Endothelial cell (in vitro differentiated cells): ENCODE measurements around the gene ERC2. TPM values are rescaled to one million over a fixed set of nuclear protein-coding genes. Genes with fewer than 3 reads are reported as not detected.

Source experiments
- DNase-seq: peaks from one replicate; pipeline ENCODE4 v3.0.0; 2021; ENCODE audit warnings: low spot score
- H3K27ac Mint-ChIP-seq: one replicate; pipeline ENCODE4 v1.8.0; 2021; ENCODE audit warnings: mixed read lengths, inconsistent platforms; ENCODE audit not compliant: unreplicated experiment
- H3K27me3 Mint-ChIP-seq: one replicate; pipeline ENCODE4 v1.8.0; 2021; ENCODE audit warnings: mild to moderate bottlenecking, moderate library complexity, mixed read lengths, inconsistent platforms; ENCODE audit not compliant: unreplicated experiment
- H3K36me3 Mint-ChIP-seq: one replicate; pipeline ENCODE4 v1.8.0; 2021; ENCODE audit warnings: mild to moderate bottlenecking, low read depth, mixed read lengths, inconsistent platforms; ENCODE audit not compliant: unreplicated experiment
- H3K4me1 Mint-ChIP-seq: one replicate; pipeline ENCODE4 v1.8.0; 2021; ENCODE audit warnings: mild to moderate bottlenecking, mixed read lengths, inconsistent platforms; ENCODE audit not compliant: unreplicated experiment
- H3K4me3 Mint-ChIP-seq: one replicate; pipeline ENCODE4 v1.8.0; 2021; ENCODE audit warnings: mild to moderate bottlenecking, mixed read lengths, inconsistent platforms; ENCODE audit not compliant: unreplicated experiment
- H3K9me3 Mint-ChIP-seq: one replicate; pipeline ENCODE4 v1.8.0; 2021; ENCODE audit warnings: mixed read lengths, inconsistent platforms; ENCODE audit not compliant: unreplicated experiment
- CTCF ChIP-seq: fragments of 200-600 bp; sonication (generic); IDR thresholded peaks from one replicate; pipeline ENCODE4 v1.5.0; 2021; ENCODE audit warnings: antibody characterized with exemption; ENCODE audit not compliant: unreplicated experiment
- total RNA-seq: library from RNA; stranded (reverse); fragmentation: NEBNext Ultra II Directional; extraction: Animal tissue kit (Norgen Biotek cat#: 25700); gene quantifications from one replicate; pipeline ENCODE4 v1.2.1, GENCODE V29; 2021; ENCODE audit not compliant: unreplicated experiment

ERC2 gene
- total RNA-seq, 1 donor from 2014 or later, result 20.5 TPM

DNA sequence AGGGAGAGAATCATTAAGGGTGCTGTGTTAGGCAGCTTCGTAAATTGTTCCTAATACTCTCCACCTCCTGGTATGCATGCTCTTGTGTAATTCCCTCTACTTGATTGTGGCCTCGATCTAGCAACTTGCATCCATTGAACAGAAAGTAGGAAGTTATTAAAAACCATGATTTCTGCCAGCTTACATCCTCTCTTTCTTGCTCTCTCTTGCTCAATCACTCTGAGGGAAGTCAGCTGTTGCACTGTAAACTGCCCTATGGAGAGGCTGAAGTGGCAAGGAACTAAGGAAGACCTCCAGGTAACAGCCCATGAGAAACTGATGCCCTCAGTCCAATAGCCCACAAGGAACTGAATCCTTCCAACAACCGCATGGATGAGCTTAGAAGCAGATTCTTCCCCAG, 92.6 kb downstream of the ERC2 start:
- no peak for TF ChIP-seq CTCF
- Mint-ChIP-seq H3K9me3 (peaks cover 13% of the 10 kb centered on the region), H3K36me3 (peaks cover 9% of the 10 kb centered on the region), H3K27me3 (peaks cover 2% of the 10 kb centered on the region), H3K4me3 (no peak overlapping the region), H3K4me1 (peaks cover 4% of the 10 kb centered on the region), H3K27ac (no peak overlapping the region)
- no peak for DNase-seq

GRCh38 chr3:56373386-56373785, 94.9 kb downstream of the ERC2 start:
- peaks cover 2% of the 10 kb centered on the region for H3K27me3 Mint-ChIP-seq
- H3K9me3 Mint-ChIP-seq, result peaks cover 13% of the 10 kb centered on the region
- peaks cover 4% of the 10 kb centered on the region for H3K4me1 Mint-ChIP-seq
- H3K36me3 Mint-ChIP-seq, result peaks cover 9% of the 10 kb centered on the region
- H3K4me3 Mint-ChIP-seq, result no peak overlapping the region
- H3K27ac Mint-ChIP-seq, result no peak overlapping the region
- no peak for DNase-seq
- no peak for TF ChIP-seq CTCF

DNA sequence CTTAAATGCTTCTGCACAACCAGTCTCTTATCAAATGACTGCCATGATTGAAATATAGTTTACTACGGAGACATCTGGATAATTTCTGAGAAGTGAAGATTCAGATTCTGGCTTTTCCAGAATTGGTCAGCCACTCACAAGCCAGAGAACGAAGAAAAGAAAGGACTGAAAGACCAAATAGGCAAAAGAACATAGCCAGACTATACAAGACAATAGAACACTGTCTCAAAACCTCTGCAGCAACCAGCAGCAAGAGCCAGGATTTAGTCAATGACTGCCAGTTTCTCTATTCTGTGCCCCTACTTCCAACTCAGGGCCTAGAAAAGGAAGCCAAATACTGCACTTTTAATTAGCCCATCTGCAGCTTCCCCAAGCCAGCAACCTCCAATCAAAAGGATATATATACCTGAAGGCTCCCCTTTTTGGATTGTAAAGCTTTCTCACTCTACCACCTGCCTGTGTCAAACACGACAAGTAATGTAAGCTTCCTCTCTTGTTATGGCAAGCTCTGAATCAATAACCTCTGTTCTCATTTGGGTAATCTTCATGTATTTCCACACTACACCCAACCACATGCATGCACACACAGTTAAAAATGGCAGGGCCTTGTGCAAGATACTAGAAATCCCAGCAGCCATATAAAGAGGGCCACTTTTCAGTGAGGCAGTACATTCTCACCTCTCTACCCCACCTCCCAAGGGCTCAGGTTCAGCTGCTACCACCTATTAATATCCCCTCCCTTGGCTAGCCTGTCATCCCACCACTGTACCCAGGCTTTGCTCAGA, 97.1 kb downstream of the ERC2 start:
- H3K36me3 Mint-ChIP-seq, result peaks cover 8% of the 10 kb centered on the region
- H3K4me3 Mint-ChIP-seq, result no peak overlapping the region
- H3K4me1 Mint-ChIP-seq, result peaks cover 4% of the 10 kb centered on the region
- no peak for TF ChIP-seq CTCF
- no peak for DNase-seq
- H3K27me3 Mint-ChIP-seq, result peaks cover 2% of the 10 kb centered on the region
- H3K27ac Mint-ChIP-seq, result no peak overlapping the region
- H3K9me3 Mint-ChIP-seq, result peaks cover 4% of the 10 kb centered on the region

DNA sequence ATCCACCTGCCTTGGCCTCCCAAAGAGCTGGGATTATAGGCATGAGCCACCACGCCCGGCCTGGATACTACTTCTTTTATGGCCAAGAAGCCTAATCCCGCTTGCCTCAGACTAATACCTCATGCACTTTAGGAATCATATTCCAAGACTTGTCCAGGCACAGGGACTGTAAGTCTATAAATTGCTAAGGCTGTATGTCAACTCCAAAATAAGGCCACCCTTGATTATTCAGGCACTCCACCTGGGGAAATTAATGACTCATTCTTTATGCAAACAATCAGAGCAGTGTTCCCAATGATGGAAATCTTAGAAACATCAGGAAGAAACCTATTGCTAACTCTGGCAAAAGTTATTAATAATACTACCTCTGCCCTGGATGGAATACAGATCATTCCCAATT, 98.4 kb downstream of the ERC2 start:
- no peak for TF ChIP-seq CTCF
- no peak for DNase-seq
- peaks cover 2% of the 10 kb centered on the region for H3K27me3 Mint-ChIP-seq
- H3K4me3 Mint-ChIP-seq, result no peak overlapping the region
- no peaks in the 10 kb centered on the region for H3K9me3 Mint-ChIP-seq
- no peaks in the 10 kb centered on the region for H3K36me3 Mint-ChIP-seq
- peaks cover 4% of the 10 kb centered on the region for H3K4me1 Mint-ChIP-seq
- no peak overlapping the region for H3K27ac Mint-ChIP-seq

DNA sequence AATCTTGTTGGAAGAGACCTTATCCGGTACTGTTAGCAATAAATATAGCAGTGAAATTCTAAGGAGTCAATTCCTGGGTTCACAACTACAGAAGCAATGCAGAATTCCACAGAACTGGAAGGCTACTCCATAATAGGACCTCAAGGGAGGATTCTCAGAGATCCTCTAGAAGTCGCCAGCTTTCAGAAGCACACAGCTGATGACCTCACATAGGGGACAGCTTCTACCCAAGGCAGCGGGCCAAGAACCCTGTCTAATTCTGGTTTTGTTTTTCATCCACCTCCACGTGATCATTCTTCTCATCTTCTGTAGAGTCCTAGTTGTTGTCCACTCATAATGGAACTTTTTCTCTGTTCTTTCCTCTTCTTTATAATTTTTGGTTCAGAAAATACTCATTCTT, 99.4 kb downstream of the ERC2 start:
- H3K4me1 Mint-ChIP-seq, result peaks cover 4% of the 10 kb centered on the region
- no peaks in the 10 kb centered on the region for H3K36me3 Mint-ChIP-seq
- no peak overlapping the region for H3K27ac Mint-ChIP-seq
- no peak for TF ChIP-seq CTCF
- DNase-seq, result no peak
- no peaks in the 10 kb centered on the region for H3K9me3 Mint-ChIP-seq
- H3K4me3 Mint-ChIP-seq, result no peak overlapping the region
- H3K27me3 Mint-ChIP-seq, result peaks cover 2% of the 10 kb centered on the region
